Gastrocnemius medialis (tissue), 4 donors: ENCODE results near the gene ACLY. TPM values are rescaled to one million over a fixed set of nuclear protein-coding genes. Genes with fewer than 3 reads are reported as not detected.
"Not testable (repeated sequence)": the region's sequence is repeated elsewhere in the genome, so short reads cannot be mapped to it uniquely, and the experiment has no call there.

ENCODE experiments used
- ATAC-seq, 2 donors: fragments of 150-250 bp; one replicate each; pipeline ENCODE4 v1.9.1; 2016
- DNase-seq, 2 donors: peaks; one replicate each; pipeline ENCODE4 v3.0.0-alpha.2; 2019
- H3K27ac ChIP-seq, 4 donors: fragments of 200-600 bp; sonication (generic); 1 replicate in 1 of 4; 2 replicates in 3 of 4; pipeline ENCODE4 v1.5.1; 2016 to 2018; ENCODE audit warnings: mild to moderate bottlenecking in 2 of 4, moderate library complexity in 1 of 4
- H3K27me3 ChIP-seq, 3 donors: fragments of 200-600 bp; sonication (generic) in 2 of 3; 1 replicate in 1 of 3; 2 replicates in 2 of 3; pipeline versions ENCODE4 v1.5.1 to v1.6.0; 2016 to 2019; ENCODE audit warnings: mild to moderate bottlenecking in 1 of 3, moderate library complexity in 1 of 3
- H3K36me3 ChIP-seq, 2 donors: fragments of 200-600 bp; sonication (generic) in 1 of 2; one replicate each; pipeline ENCODE4 v1.5.1; 2017 to 2018
- H3K4me1 ChIP-seq, 2 donors: fragments of 200-600 bp; sonication (generic) in 1 of 2; one replicate each; pipeline ENCODE4 v1.5.1; 2016 to 2017; ENCODE audit warnings: mild to moderate bottlenecking in 2 of 2
- H3K4me3 ChIP-seq, 4 donors: fragments of 200-600 bp; sonication (generic) in 3 of 4; 1 replicate in 1 of 4; 2 replicates in 3 of 4; pipeline ENCODE4 v1.5.1; 2016 to 2019; ENCODE audit warnings: mild to moderate bottlenecking in 2 of 4
- H3K9me3 ChIP-seq, 3 donors: fragments of 200-600 bp; sonication (generic) in 2 of 3; 1 replicate in 1 of 3; 2 replicates in 2 of 3; pipeline ENCODE4 v1.5.1; 2016 to 2019
- CTCF ChIP-seq, 5 experiments: fragments of 450-650 bp in 3 of 5; fragments of 200-600 bp in 2 of 5; sonication (generic) in 2 of 5; IDR thresholded peaks in 4 of 5; conservative IDR thresholded peaks in 1 of 5; 1 replicate in 4 of 5; 2 replicates in 1 of 5; pipeline ENCODE4 v1.5.1; 2016 to 2019; ENCODE audit warnings: antibody characterized with exemption in 5 of 5, mild to moderate bottlenecking in 3 of 5, moderate library complexity in 3 of 5
- POLR2A ChIP-seq, 2 donors: fragments of 450-650 bp; IDR thresholded peaks; one replicate each; pipeline ENCODE4 v1.6.1; 2017; ENCODE audit warnings: antibody characterized with exemption in 2 of 2, mild to moderate bottlenecking in 2 of 2, moderate library complexity in 2 of 2
- in situ Hi-C, 4 donors: fragments of 200-750 bp; cut with MboI; loops; one replicate each; pipeline versions ENCODE4 v1.15.0 to v1.8.0; 2017; ENCODE audit warnings: low sequenced_read_pairs in 4 of 4
- intact Hi-C: fragments of 100-400 bp; cut with DNase I; formaldehyde crosslinking; loops from one replicate; pipeline ENCODE4 v1.15.1; 2023; ENCODE audit warnings: low total_unique reads
- total RNA-seq, 4 donors: library from RNA; depleted of rRNA; stranded (reverse); fragments of >200 nt; gene quantifications; one replicate each; pipeline versions ENCODE4 v1.1.0 to v1.2.3, GENCODE V29; 2016

The ACLY gene
- total RNA-seq, 4 donors from 2014 or later = 20.8 to 35.0 (median 30.7) TPM

- TF ChIP-seq POLR2A (IDR thresholded peaks at IDR 0.05) = no peak
- no peak for TF ChIP-seq CTCF (IDR thresholded peaks at IDR 0.05 in 4 of 5, conservative IDR thresholded peaks at IDR 0.05 in 1 of 5)
- H3K9me3 ChIP-seq = no peaks in the 10 kb centered on the region
- peaks cover 0 to 7% of the 10 kb centered on the region in 2 donors for H3K36me3 ChIP-seq
- in situ Hi-C loops = no loop called here
- H3K4me1 ChIP-seq = peaks cover 0 to 10% of the 10 kb centered on the region in 2 donors
- intact Hi-C loops = loop anchor here (2.0 kb wide), 1 partner anchor 28 kb away; the partner anchor contains the start of gene KLHL11
- H3K27me3 ChIP-seq = no peaks in the 10 kb centered on the region
- DNase-seq = no peak
- ATAC-seq = no peak
- H3K4me3 ChIP-seq = peak overlapping the region; percentile 81 to 94 (median 90)
- peak overlapping the region; percentile 68 to 81 (median 70) for H3K27ac ChIP-seq
These were observed 82.1 kb downstream of the ACLY start for GRCh38 chr17:41836550-41837196.

- peaks cover 0 to 10% of the 10 kb centered on the region in 2 donors for H3K4me1 ChIP-seq
- ATAC-seq (peak; percentile 84 to 86), DNase-seq (peak in 1 of 2 donors; percentile 37)
- peak in 1 of 2 donors; percentile 35 for TF ChIP-seq POLR2A (IDR thresholded peaks at IDR 0.05)
- TF ChIP-seq CTCF (IDR thresholded peaks at IDR 0.05 in 4 of 5, conservative IDR thresholded peaks at IDR 0.05 in 1 of 5) = no peak
- peak within 1 kb of the TSS; percentile 81 to 94 (median 90) for H3K4me3 ChIP-seq
- in situ Hi-C loops = no loop called here
- H3K9me3 ChIP-seq = no peaks in the 10 kb centered on the region
- peak within 1 kb of the TSS; percentile 68 to 81 (median 70) for H3K27ac ChIP-seq
- peaks cover 0 to 11% of the 10 kb centered on the region in 2 donors for H3K36me3 ChIP-seq
- intact Hi-C loops = loop anchor here (2.0 kb wide), 1 partner anchor 29 kb away; the partner anchor contains the start of gene KLHL11
- no peaks in the 10 kb centered on the region for H3K27me3 ChIP-seq
These were observed 82.8 kb downstream of the ACLY start, which contains the start of gene NT5C3B for GRCh38 chr17:41835800-41836549. NT5C3B (minus strand) TSS chr17:41836232; CDS start chr17:41836193, 39 bp downstream.

GRCh38 chr17:41835214-41835799 is 83.4 kb downstream of the ACLY start:
- intact Hi-C loops (no loop called here), in situ Hi-C loops (no loop called here)
- ATAC-seq (peak; percentile 44 to 55), DNase-seq (no peak)
- TF ChIP-seq POLR2A (IDR thresholded peaks at IDR 0.05) = no peak
- no peak for TF ChIP-seq CTCF (IDR thresholded peaks at IDR 0.05 in 4 of 5, conservative IDR thresholded peaks at IDR 0.05 in 1 of 5)
- Histone ChIP-seq H3K27ac (peak overlapping the region; percentile 68 to 81 (median 70)), H3K27me3 (no peaks in the 10 kb centered on the region), H3K9me3 (no peaks in the 10 kb centered on the region), H3K36me3 (peaks cover 0 to 11% of the 10 kb centered on the region in 2 donors), H3K4me3 (peak overlapping the region; percentile 81 to 94 (median 90)), H3K4me1 (peaks cover 0 to 10% of the 10 kb centered on the region in 2 donors)

- H3K9me3 ChIP-seq, DNase-seq, H3K4me3 ChIP-seq, H3K4me1 ChIP-seq, ATAC-seq, H3K27me3 ChIP-seq, intact Hi-C loops, in situ Hi-C loops, H3K27ac ChIP-seq: not testable (repeated sequence)
- peaks cover 0 to 44% of the 10 kb centered on the region in 2 donors for H3K36me3 ChIP-seq
These were observed 88.8 kb downstream of the ACLY start for GRCh38 chr17:41829961-41830360.
